Endothelial cell of umbilical vein (primary cell): Measurements from ENCODE around the gene ITGA8. TPM values are rescaled to one million over a fixed set of nuclear protein-coding genes. Genes with fewer than 3 reads are reported as not detected.

Source experiments
- BruUV-seq: library from RNA; stranded (reverse); fragments of 400-500 nt; replicated peaks from 2 replicates; lab custom pipeline; 2021; lab: Mats Ljungman, UMichigan
- CTCF ChIA-PET: fragments of 300-600, 350-600 bp; sonication (Branson Sonifier 250); formaldehyde crosslinking; loops from one replicate; lab custom pipeline; 2021; ENCODE audit warnings: antibody characterized with exemption, inconsistent platforms; lab: Charles Lee
- POLR2A ChIA-PET: fragments of 300-600, 350-600 bp; sonication (Branson Sonifier 250); formaldehyde crosslinking; loops from one replicate; lab custom pipeline; 2021; ENCODE audit warnings: antibody characterized with exemption, inconsistent platforms; lab: Charles Lee
- DNase-seq: peaks from one replicate; pipeline ENCODE4 v3.0.0-alpha.2; 2011; ENCODE audit warnings: low read depth, low spot score
- FAIRE-seq: peaks from 2 replicates; lab custom pipeline; 2011; peaks lifted over from hg19 to GRCh38; lab: Jason Lieb, UNC
- H2AFZ ChIP-seq: 2 replicates; pipeline ENCODE4 v1.6.0; 2012; ENCODE audit warnings: low read depth, low read length, control low read depth, inconsistent platforms
- H3K27ac ChIP-seq: 2 replicates; pipeline ENCODE4 v1.5.1; 2011; ENCODE audit warnings: low read depth, mild to moderate bottlenecking, control low read depth, low read length, moderate library complexity; ENCODE audit not compliant: insufficient read depth
- H3K27me3 ChIP-seq, 2 experiments: 2 replicates each; pipeline versions ENCODE4 v1.6.0 to v1.6.1; 2011; ENCODE audit warnings: low read length in 2 of 2, mixed read lengths in 1 of 2; ENCODE audit not compliant: control insufficient read depth in 2 of 2, insufficient read depth in 2 of 2
- H3K36me3 ChIP-seq, 2 experiments: 2 replicates in 1 of 2; 3 replicates in 1 of 2; pipeline ENCODE4 v1.5.1; 2011; ENCODE audit warnings: low read length in 2 of 2, mild to moderate bottlenecking in 1 of 2, moderate library complexity in 1 of 2; ENCODE audit not compliant: control insufficient read depth in 2 of 2, insufficient read depth in 2 of 2; ENCODE audit errors: extremely low read depth in 1 of 2
- H3K4me1 ChIP-seq: 3 replicates; pipeline ENCODE4 v1.5.1; 2011; ENCODE audit warnings: mild to moderate bottlenecking, low read length; ENCODE audit not compliant: control insufficient read depth, insufficient read depth; ENCODE audit errors: extremely low read depth
- H3K4me2 ChIP-seq: 2 replicates; pipeline ENCODE4 v1.6.1; 2011; ENCODE audit warnings: low read length, control low read depth, mixed read lengths; ENCODE audit not compliant: insufficient read depth
- H3K4me3 ChIP-seq, 3 experiments: fragments of 200-600 bp in 1 of 3; sonication (generic), shearing (Covaris generic) in 1 of 3; replicated peaks in 1 of 3; 2 replicates each; pipeline ENCODE4 v1.5.1; 2011 to 2016; ENCODE audit warnings: control low read depth in 3 of 3, low read length in 3 of 3, mild to moderate bottlenecking in 2 of 3, inconsistent platforms in 1 of 3, low read depth in 1 of 3, moderate library complexity in 1 of 3; ENCODE audit not compliant: insufficient read depth in 1 of 3
- H3K79me2 ChIP-seq: 2 replicates; pipeline ENCODE4 v1.6.0; 2012; ENCODE audit warnings: low read length, inconsistent platforms; ENCODE audit not compliant: control insufficient read depth, insufficient read depth
- H3K9ac ChIP-seq: replicated peaks from 2 replicates; pipeline ENCODE3; 2011; ENCODE audit warnings: low read length, control low read depth; ENCODE audit not compliant: insufficient read depth; ENCODE audit errors: extremely low read depth
- H3K9me1 ChIP-seq: replicated peaks from 3 replicates; pipeline ENCODE4 v1.6.0; 2011; ENCODE audit warnings: mild to moderate bottlenecking, low read length; ENCODE audit not compliant: control insufficient read depth, insufficient read depth; ENCODE audit errors: extremely low read depth
- H3K9me3 ChIP-seq: replicated peaks from 2 replicates; pipeline ENCODE4 v1.5.1; 2012; ENCODE audit warnings: low read length, inconsistent platforms; ENCODE audit not compliant: control insufficient read depth, insufficient read depth
- H4K20me1 ChIP-seq: replicated peaks from 2 replicates; pipeline ENCODE3; 2011; ENCODE audit warnings: mild to moderate bottlenecking, low read length; ENCODE audit not compliant: control insufficient read depth, insufficient read depth; ENCODE audit errors: extremely low read depth
- EZH2 ChIP-seq: IDR thresholded peaks from 2 replicates; pipeline ENCODE4 v1.6.1; 2012; ENCODE audit warnings: borderline replicate concordance, low read depth, mild to moderate bottlenecking, moderate library complexity, low read length, inconsistent platforms; ENCODE audit not compliant: severe bottlenecking
- FOS ChIP-seq: IDR thresholded peaks from 2 replicates; pipeline ENCODE4 v1.6.1; 2011; ENCODE audit warnings: mild to moderate bottlenecking, low read length, moderate library complexity, borderline replicate concordance; ENCODE audit not compliant: insufficient read depth
- GATA2 ChIP-seq: IDR thresholded peaks from 2 replicates; pipeline ENCODE4 v1.7.0; 2011; ENCODE audit warnings: low read depth, mild to moderate bottlenecking, moderate library complexity, mixed read lengths, low read length; ENCODE audit not compliant: insufficient read length, insufficient read depth
- JUN ChIP-seq: IDR thresholded peaks from 2 replicates; pipeline ENCODE4 v1.6.1; 2011; ENCODE audit warnings: borderline replicate concordance, low read depth; ENCODE audit not compliant: insufficient read length, insufficient read depth
- MYC ChIP-seq: IDR thresholded peaks from one replicate; pipeline ENCODE4 v1.6.1; 2011; ENCODE audit warnings: mild to moderate bottlenecking, low read depth, low read length
- POLR2A ChIP-seq: IDR thresholded peaks from 2 replicates; pipeline ENCODE4 v1.6.1; 2012; ENCODE audit warnings: low read depth, mild to moderate bottlenecking, control low read depth, low read length
- POLR2AphosphoS5 ChIP-seq: IDR thresholded peaks from 2 replicates; pipeline ENCODE4 v1.6.1; 2012; ENCODE audit warnings: low read depth, mild to moderate bottlenecking, control low read depth, low read length, moderate library complexity; ENCODE audit not compliant: insufficient read depth
- dilution Hi-C: fragments of 300-500 bp; cut with MboI; formaldehyde crosslinking; loops from one replicate; pipeline ENCODE4 v1.15.0; 2019; ENCODE audit warnings: low sequenced_read_pairs; ENCODE audit not compliant: extremely low pct_ligation_motif_present
- intact Hi-C: fragments of 100-400 bp; cut with micrococcal nuclease; formaldehyde crosslinking; loops from one replicate; pipeline ENCODE4 v1.10.0; 2022
- polyA plus RNA-seq, 4 experiments: library from polyadenylated mRNA; depleted of rRNA in 3 of 4; stranded (reverse) in 3 of 4; unstranded in 1 of 4; fragments of >200 nt; gene quantifications; 2 replicates each; pipeline versions ENCODE4 v1.2.1 to v1.2.3, GENCODE V29; 2011 to 2012; ENCODE audit warnings: missing spikeins in 1 of 4
- total RNA-seq: library from RNA; stranded (reverse); gene quantifications from 2 replicates; pipeline ENCODE4 v1.2.3, GENCODE V29; 2021
- TF ChIP-seq, protein P1 (sequence below): IDR thresholded peaks from 2 replicates; pipeline ENCODE4 v1.6.1; 2011; ENCODE audit not compliant: insufficient read depth, insufficient read length
- TF ChIP-seq, protein P2 (sequence below), 2 donors: IDR thresholded peaks; 1 replicate in 1 of 2; 2 replicates in 1 of 2; pipeline ENCODE4 v1.5.1; 2011; ENCODE audit warnings: low read length in 2 of 2, mild to moderate bottlenecking in 2 of 2, moderate library complexity in 2 of 2, control low read depth in 1 of 2, inconsistent platforms in 1 of 2, low read depth in 1 of 2; ENCODE audit not compliant: insufficient read depth in 1 of 2; ENCODE audit errors: extremely low read depth in 1 of 2

The ITGA8 gene
- total and polyA plus RNA-seq, 2 donors (not counting 3 experiments of a cell fraction or from before 2014, with no cell fraction given) = 0.04 to 0.40 TPM

DNA sequence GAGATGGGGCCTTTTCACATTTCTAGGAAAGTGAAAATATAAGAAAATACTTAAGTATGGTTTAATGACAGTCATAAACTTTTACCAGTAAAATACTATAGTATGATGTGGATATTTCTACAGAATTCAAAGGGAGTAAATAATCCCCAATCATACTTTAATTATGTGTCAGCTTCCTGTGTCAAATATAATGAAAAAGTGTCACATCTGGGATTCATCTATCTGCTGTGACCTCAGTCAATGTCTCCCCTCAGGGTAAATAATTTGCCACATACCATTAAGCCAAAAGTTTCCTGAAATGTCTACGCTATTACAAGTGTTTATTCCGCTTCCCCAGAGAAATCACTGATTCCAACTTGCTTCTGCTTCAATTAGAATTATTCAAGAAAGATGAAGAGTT is 110.5 kb downstream of the ITGA8 start:
- H3K9me1 ChIP-seq = no peaks in the 10 kb centered on the region
- no peak overlapping the region for H2AFZ ChIP-seq
- no peak overlapping the region for H3K9ac ChIP-seq
- intact Hi-C loops = loop anchor here (2.0 kb wide), 1 partner anchor 14 kb away; no protein-coding TSS in a partner anchor
- H3K4me3 ChIP-seq = no peak overlapping the region
- peak; percentile 6 for DNase-seq
- no peaks in the 10 kb centered on the region for H3K79me2 ChIP-seq
- peak; percentile 8 for FAIRE-seq
- no TSS peak for BruUV-seq
- dilution Hi-C loops = no loop called here
- H3K27me3 ChIP-seq = peaks cover 1 to 12% of the 10 kb centered on the region in 2 experiments
- no peak for TF ChIP-seq EZH2
- H3K9me3 ChIP-seq = no peaks in the 10 kb centered on the region
- H4K20me1 ChIP-seq = no peaks in the 10 kb centered on the region
- no peak overlapping the region for H3K27ac ChIP-seq
- CTCF ChIA-PET = interaction anchor here (1.0 to 1.2 kb wide), 2 partner anchors 24 to 30 kb away, joined by 3 read pairs; no protein-coding TSS in a partner anchor
- H3K4me1 ChIP-seq = peaks cover 6% of the 10 kb centered on the region
- POLR2A ChIA-PET = no interaction called here
- peak overlapping the region; percentile 55 for H3K4me2 ChIP-seq
- no peaks in the 10 kb centered on the region for H3K36me3 ChIP-seq

DNA sequence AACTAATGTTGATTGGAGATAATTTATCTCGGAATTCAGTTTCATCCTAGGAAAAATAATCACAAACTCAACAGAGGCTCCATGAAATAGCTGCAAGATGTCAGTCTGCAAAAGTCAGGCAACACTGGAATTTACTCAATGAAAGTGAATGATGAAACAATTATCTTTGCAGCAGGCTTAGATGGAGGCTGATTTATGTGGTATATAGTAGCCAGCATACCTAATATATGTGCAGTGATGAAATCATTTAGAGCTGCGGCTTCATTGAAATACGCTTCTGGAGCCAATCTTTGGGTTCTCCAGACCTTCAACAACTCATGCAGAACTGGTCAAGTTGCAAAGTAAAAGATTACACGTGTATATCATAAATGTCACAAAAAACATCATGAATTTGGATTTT is 113.3 kb downstream of the ITGA8 start:
- BruUV-seq = no TSS peak
- DNase-seq = no peak
- CTCF ChIA-PET = interaction anchor here (2.4 kb wide), 1 partner anchor 9 kb away, joined by 7 read pairs; no protein-coding TSS in a partner anchor
- Histone ChIP-seq H3K9me1 (no peaks in the 10 kb centered on the region), H3K4me1 (peaks cover 6% of the 10 kb centered on the region), H3K36me3 (no peaks in the 10 kb centered on the region), H3K4me2 (no peak overlapping the region), H3K27me3 (peaks cover 13 to 22% of the 10 kb centered on the region in 2 experiments), H3K9me3 (no peaks in the 10 kb centered on the region), H3K9ac (no peak overlapping the region), H3K27ac (no peak overlapping the region), H3K4me3 (no peak overlapping the region), H2AFZ (no peak overlapping the region), H4K20me1 (no peaks in the 10 kb centered on the region), H3K79me2 (no peaks in the 10 kb centered on the region)
- intact Hi-C loops (no loop called here), dilution Hi-C loops (no loop called here)
- POLR2A ChIA-PET = no interaction called here
- TF ChIP-seq POLR2A (no peak), POLR2AphosphoS5 (no peak), EZH2 (no peak), MYC (no peak), GATA2 (no peak), JUN (no peak), FOS (no peak)
- TF ChIP-seq, protein P1, sequence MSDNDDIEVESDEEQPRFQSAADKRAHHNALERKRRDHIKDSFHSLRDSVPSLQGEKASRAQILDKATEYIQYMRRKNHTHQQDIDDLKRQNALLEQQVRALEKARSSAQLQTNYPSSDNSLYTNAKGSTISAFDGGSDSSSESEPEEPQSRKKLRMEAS = no peak
- TF ChIP-seq, protein P2, sequence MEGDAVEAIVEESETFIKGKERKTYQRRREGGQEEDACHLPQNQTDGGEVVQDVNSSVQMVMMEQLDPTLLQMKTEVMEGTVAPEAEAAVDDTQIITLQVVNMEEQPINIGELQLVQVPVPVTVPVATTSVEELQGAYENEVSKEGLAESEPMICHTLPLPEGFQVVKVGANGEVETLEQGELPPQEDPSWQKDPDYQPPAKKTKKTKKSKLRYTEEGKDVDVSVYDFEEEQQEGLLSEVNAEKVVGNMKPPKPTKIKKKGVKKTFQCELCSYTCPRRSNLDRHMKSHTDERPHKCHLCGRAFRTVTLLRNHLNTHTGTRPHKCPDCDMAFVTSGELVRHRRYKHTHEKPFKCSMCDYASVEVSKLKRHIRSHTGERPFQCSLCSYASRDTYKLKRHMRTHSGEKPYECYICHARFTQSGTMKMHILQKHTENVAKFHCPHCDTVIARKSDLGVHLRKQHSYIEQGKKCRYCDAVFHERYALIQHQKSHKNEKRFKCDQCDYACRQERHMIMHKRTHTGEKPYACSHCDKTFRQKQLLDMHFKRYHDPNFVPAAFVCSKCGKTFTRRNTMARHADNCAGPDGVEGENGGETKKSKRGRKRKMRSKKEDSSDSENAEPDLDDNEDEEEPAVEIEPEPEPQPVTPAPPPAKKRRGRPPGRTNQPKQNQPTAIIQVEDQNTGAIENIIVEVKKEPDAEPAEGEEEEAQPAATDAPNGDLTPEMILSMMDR (IDR thresholded peaks at IDR 0.05; ENCODE audit: extremely low read depth in 1 of 2, insufficient read depth in 1 of 2, low read depth in 1 of 2, low read length in 2 of 2) = no peak
- no peak for FAIRE-seq
